A549 (cell line): ENCODE measurements around the gene TTLL11. TPM values are rescaled to one million over a fixed set of nuclear protein-coding genes. Genes with fewer than 3 reads are reported as not detected.

ENCODE experiments used
- ATAC-seq, 2 experiments: fragments of 200-7000 bp in 1 of 2; fragments of >200 bp in 1 of 2; cut with Nextera tagmentation in 1 of 2; cut with Tn5 transposase in 1 of 2; 3 replicates each; pipeline versions ENCODE4 v1.8.0 to v1.9.1; 2018 to 2020; ENCODE audit warnings: mild to moderate bottlenecking in 1 of 2, moderate library complexity in 1 of 2
- CTCF ChIA-PET: fragments of 300-600 bp; sonication (Branson Sonifier 250); formaldehyde crosslinking; extraction: SDS; loops from one replicate; lab custom pipeline; 2021; ENCODE audit warnings: antibody characterized with exemption, inconsistent platforms; lab: Yijun Ruan, JAX
- POLR2A ChIA-PET: fragments of 350-600 bp; formaldehyde crosslinking; extraction: SDS; loops from one replicate; lab custom pipeline; 2021; ENCODE audit warnings: antibody characterized with exemption, inconsistent platforms; lab: Yijun Ruan, JAX
- DNase-seq, 2 experiments: peaks; one replicate each; pipeline versions ENCODE4 v3.0.0 to v3.0.0-alpha.2; 2011 to 2016; ENCODE audit warnings: low read depth in 1 of 2, low spot score in 1 of 2
- FAIRE-seq: peaks from 2 replicates; lab custom pipeline; 2011; peaks lifted over from hg19 to GRCh38; lab: Jason Lieb, UNC
- H3K27ac ChIP-seq, 2 experiments: fragments of >200 bp; sonication (Bioruptor Twin); formaldehyde crosslinking; 3 replicates each; pipeline ENCODE4 v1.5.1; 2016 to 2017
- H3K4me1 ChIP-seq: fragments of >200 bp; sonication (Bioruptor Twin); formaldehyde crosslinking; 3 replicates; pipeline ENCODE4 v1.6.1; 2016
- H3K4me2 ChIP-seq: fragments of >200 bp; sonication (Bioruptor Twin); formaldehyde crosslinking; 3 replicates; pipeline ENCODE4 v1.6.1; 2016
- H3K4me3 ChIP-seq: fragments of >200 bp; sonication (Bioruptor Twin); formaldehyde crosslinking; 3 replicates; pipeline ENCODE4 v1.5.1; 2016
- H3K9me3 ChIP-seq: fragments of >200 bp; sonication (Bioruptor Twin); formaldehyde crosslinking; 3 replicates; pipeline ENCODE4 v1.6.1; 2016
- ATOH8 ChIP-seq: fragments of 250-450 bp; sonication (Bioruptor Pico); IDR thresholded peaks from 2 replicates; pipeline ENCODE4 v1.5.0; 2020; ENCODE audit warnings: low read depth, mild to moderate bottlenecking, moderate library complexity
- BCL3 ChIP-seq: fragments of >200 bp; sonication (Bioruptor Twin); formaldehyde crosslinking; IDR thresholded peaks from 3 replicates; pipeline ENCODE4 v1.6.1; 2016
- CTCF ChIP-seq: fragments of >200 bp; sonication (Bioruptor Twin); formaldehyde crosslinking; IDR thresholded peaks from 3 replicates; pipeline ENCODE4 v1.5.1; 2016
- ESRRA ChIP-seq: fragments of 150-350 bp; IDR thresholded peaks from 2 replicates; pipeline ENCODE4 v1.6.1; 2014; ENCODE audit warnings: mild to moderate bottlenecking, low read length, borderline replicate concordance
- FOSB ChIP-seq: fragments of 250-450 bp; sonication (Bioruptor Pico); IDR thresholded peaks from 2 replicates; pipeline ENCODE4 v1.5.0; 2020; ENCODE audit warnings: mild to moderate bottlenecking, moderate library complexity
- FOSL2 ChIP-seq, 2 experiments: fragments of 450-650 bp in 1 of 2; fragments of >200 bp in 1 of 2; sonication (Bioruptor Twin) in 1 of 2; formaldehyde crosslinking; IDR thresholded peaks; 2 replicates each; pipeline versions ENCODE4 v1.5.0 to v1.6.1; 2016 to 2020; ENCODE audit warnings: mild to moderate bottlenecking in 1 of 2, moderate library complexity in 1 of 2
- GATA3 ChIP-seq: IDR thresholded peaks from 2 replicates; pipeline ENCODE4 v1.6.1; 2012; ENCODE audit warnings: borderline replicate concordance
- HOXB13 ChIP-seq: fragments of 250-450 bp; sonication (Bioruptor Pico); IDR thresholded peaks from 2 replicates; pipeline ENCODE4 v1.5.0; 2020; ENCODE audit warnings: low read depth, mild to moderate bottlenecking, moderate library complexity
- MAFK ChIP-seq: fragments of 450-650 bp; IDR thresholded peaks from 2 replicates; pipeline ENCODE4 v1.6.1; 2014; ENCODE audit not compliant: partially characterized antibody
- RFX5 ChIP-seq: fragments of 450-650 bp; IDR thresholded peaks from 2 replicates; pipeline ENCODE4 v1.7.1; 2014; ENCODE audit warnings: antibody characterized with exemption, mild to moderate bottlenecking, moderate library complexity
- RNF2 ChIP-seq: fragments of 200-600 bp; sonication (generic); IDR thresholded peaks from 2 replicates; pipeline ENCODE4 v1.6.1; 2016; ENCODE audit warnings: low read depth, mild to moderate bottlenecking, antibody characterized with exemption, moderate library complexity, borderline replicate concordance
- USF2 ChIP-seq: fragments of 450-650 bp; IDR thresholded peaks from 2 replicates; pipeline ENCODE4 v1.6.1; 2014; ENCODE audit warnings: antibody characterized with exemption
- WGBS: methylation state at CpG from one replicate; pipeline ENCODE4 v1.1.6; 2017; ENCODE audit errors: missing lambda C conversion rate; 5-methylcytosine and 5-hydroxymethylcytosine counted together
- polyA plus RNA-seq, 4 experiments: library from polyadenylated mRNA; depleted of rRNA in 3 of 4; stranded (reverse); fragments of >200 nt; fragmentation: RNase III in 1 of 4; extraction: RNeasy Plus Mini Kit Qiagen cat#74134 plus additional on column Dnase treatment in 1 of 4; gene quantifications; 2 replicates in 3 of 4; 3 replicates in 1 of 4; pipeline ENCODE4 v1.2.3, GENCODE V29; 2011 to 2017

The TTLL11 gene
- polyA plus RNA-seq, 2 of the 4 experiments (the other 2 are of a cell fraction) = 1.8 to 2.6 TPM

GRCh38 chr9:121779381-121780117, 313.6 kb downstream of the TTLL11 start:
- Histone ChIP-seq H3K4me2 (no peak overlapping the region), H3K4me3 (no peak overlapping the region), H3K27ac (no peak overlapping the region), H3K4me1 (no peaks in the 10 kb centered on the region), H3K9me3 (0 out of 3 replicates have a peak, but pooled peaks cover 2% of the 10 kb centered on the region)
- ChIA-PET POLR2A (no interaction called here), CTCF (no interaction called here)
- WGBS = 93% methylated on average over 13 of the region's 13 CpGs
- TF ChIP-seq HOXB13 (no peak), CTCF (no peak)
- FAIRE-seq (no peak), DNase-seq (no peak), ATAC-seq (no peak)

- no peak overlapping the region for H3K4me3 ChIP-seq
- H3K27ac ChIP-seq = no peak overlapping the region
- POLR2A ChIA-PET = no interaction called here
- no peak for TF ChIP-seq RFX5
- no peak for TF ChIP-seq ESRRA
- TF ChIP-seq ATOH8 (CRISPR knock-in tag) = no peak
- no peak for TF ChIP-seq RNF2
- TF ChIP-seq BCL3 = no peak
- no peak for TF ChIP-seq GATA3
- TF ChIP-seq USF2 = no peak
- TF ChIP-seq FOSB (CRISPR knock-in tag) = no peak
- TF ChIP-seq, all 56 proteins: peak for 0
- no peak overlapping the region for H3K4me2 ChIP-seq
- WGBS = 90% methylated on average over 4 of the region's 4 CpGs
- CTCF ChIA-PET = interaction anchor here (0.6 to 1.3 kb wide), 3 partner anchors 17 to 36 kb away, joined by 3 read pairs; no protein-coding TSS in a partner anchor
- DNase-seq = no peak
- no peaks in the 10 kb centered on the region for H3K4me1 ChIP-seq
- no peak for FAIRE-seq
- H3K9me3 ChIP-seq = 0 out of 3 replicates have a peak, but pooled peaks cover 2% of the 10 kb centered on the region
- no peak for ATAC-seq
These were observed 314.6 kb downstream of the TTLL11 start for GRCh38 chr9:121778252-121779225.

- H3K9me3 ChIP-seq = 0 out of 3 replicates have a peak, but pooled peaks cover 2% of the 10 kb centered on the region
- no peak overlapping the region for H3K4me3 ChIP-seq
- ATAC-seq = no peak
- no peak overlapping the region for H3K4me2 ChIP-seq
- TF ChIP-seq FOSL2 (IDR thresholded peaks at IDR 0.05) (no peak), FOSL2 (CRISPR knock-in tag; IDR thresholded peaks at IDR 0.05) (no peak), MAFK (peak; percentile 43)
- 82% methylated on average over 8 of the region's 8 CpGs for WGBS
- ChIA-PET CTCF (interaction anchor here (1.1 to 1.3 kb wide), 3 partner anchors 9 to 15 kb away, joined by 3 to 5 read pairs (median 3); no protein-coding TSS in a partner anchor), POLR2A (no interaction called here)
- DNase-seq = no peak
- FAIRE-seq = peak; percentile 87
- H3K27ac ChIP-seq = no peak overlapping the region
- no peaks in the 10 kb centered on the region for H3K4me1 ChIP-seq
These were observed 316.1 kb downstream of the TTLL11 start for GRCh38 chr9:121776739-121777637.
